ENCODE results near the gene PWWP2B. TPM values are rescaled to one million over a fixed set of nuclear protein-coding genes. Genes with fewer than 3 reads are reported as not detected.

PWWP2B gene
- total and polyA plus RNA-seq, 2 donors (not counting 3 experiments of a cell fraction or from before 2014, with no cell fraction given), result 4.6 to 11.8 TPM

GRCh38 chr10:132450825-132451505 is 54.0 kb downstream of the PWWP2B start:
- intact Hi-C loops (cut with micrococcal nuclease), result no loop called here
- CTCF ChIA-PET, result interaction anchor here (0.8 to 1.5 kb wide), 2 partner anchors 54 to 227 kb away, joined by 4 to 8 read pairs; partner anchors contain the start of gene PWWP2B
- H3K9me1 ChIP-seq (replicated peaks; ENCODE audit: control insufficient read depth, extremely low read depth, insufficient read depth, low read length), result no peaks in the 10 kb centered on the region
- TF ChIP-seq POLR2AphosphoS5 (IDR thresholded peaks at IDR 0.05; ENCODE audit: insufficient read depth, low read depth, low read length) (no peak), POLR2A (IDR thresholded peaks at IDR 0.05; ENCODE audit: low read depth, low read length) (no peak), EZH2 (IDR thresholded peaks at IDR 0.05; ENCODE audit: borderline replicate concordance, low read depth, low read length, severe bottlenecking) (no peak), GATA2 (IDR thresholded peaks at IDR 0.05; ENCODE audit: insufficient read depth, insufficient read length, low read depth, low read length) (no peak), JUN (IDR thresholded peaks at IDR 0.05; ENCODE audit: borderline replicate concordance, insufficient read depth, insufficient read length, low read depth) (no peak), FOS (IDR thresholded peaks at IDR 0.05; ENCODE audit: borderline replicate concordance, insufficient read depth, low read length) (no peak), MYC (IDR thresholded peaks at IDR 0.05; ENCODE audit: low read depth, low read length) (no peak)
- TF ChIP-seq, protein P1, sequence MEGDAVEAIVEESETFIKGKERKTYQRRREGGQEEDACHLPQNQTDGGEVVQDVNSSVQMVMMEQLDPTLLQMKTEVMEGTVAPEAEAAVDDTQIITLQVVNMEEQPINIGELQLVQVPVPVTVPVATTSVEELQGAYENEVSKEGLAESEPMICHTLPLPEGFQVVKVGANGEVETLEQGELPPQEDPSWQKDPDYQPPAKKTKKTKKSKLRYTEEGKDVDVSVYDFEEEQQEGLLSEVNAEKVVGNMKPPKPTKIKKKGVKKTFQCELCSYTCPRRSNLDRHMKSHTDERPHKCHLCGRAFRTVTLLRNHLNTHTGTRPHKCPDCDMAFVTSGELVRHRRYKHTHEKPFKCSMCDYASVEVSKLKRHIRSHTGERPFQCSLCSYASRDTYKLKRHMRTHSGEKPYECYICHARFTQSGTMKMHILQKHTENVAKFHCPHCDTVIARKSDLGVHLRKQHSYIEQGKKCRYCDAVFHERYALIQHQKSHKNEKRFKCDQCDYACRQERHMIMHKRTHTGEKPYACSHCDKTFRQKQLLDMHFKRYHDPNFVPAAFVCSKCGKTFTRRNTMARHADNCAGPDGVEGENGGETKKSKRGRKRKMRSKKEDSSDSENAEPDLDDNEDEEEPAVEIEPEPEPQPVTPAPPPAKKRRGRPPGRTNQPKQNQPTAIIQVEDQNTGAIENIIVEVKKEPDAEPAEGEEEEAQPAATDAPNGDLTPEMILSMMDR (IDR thresholded peaks at IDR 0.05; ENCODE audit: extremely low read depth in 1 of 2, insufficient read depth in 1 of 2, low read depth in 1 of 2, low read length in 2 of 2), result no peak
- TF ChIP-seq, protein P2, sequence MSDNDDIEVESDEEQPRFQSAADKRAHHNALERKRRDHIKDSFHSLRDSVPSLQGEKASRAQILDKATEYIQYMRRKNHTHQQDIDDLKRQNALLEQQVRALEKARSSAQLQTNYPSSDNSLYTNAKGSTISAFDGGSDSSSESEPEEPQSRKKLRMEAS (IDR thresholded peaks at IDR 0.05; ENCODE audit: insufficient read depth, insufficient read length), result no peak
- POLR2A ChIA-PET, result no interaction called here
- H3K27me3 ChIP-seq (ENCODE audit: control insufficient read depth in 2 of 2, insufficient read depth in 2 of 2, low read length in 2 of 2), result no peaks in the 10 kb centered on the region
- dilution Hi-C loops (cut with MboI; ENCODE audit: extremely low pct_ligation_motif_present, low sequenced_read_pairs), result no loop called here
- H3K4me2 ChIP-seq (ENCODE audit: insufficient read depth, low read length), result no peak overlapping the region
- H3K9me3 ChIP-seq (replicated peaks; ENCODE audit: control insufficient read depth, insufficient read depth, low read length), result no peaks in the 10 kb centered on the region
- no peak overlapping the region for H3K27ac ChIP-seq (ENCODE audit: insufficient read depth, low read depth, low read length)
- FAIRE-seq (no peak), DNase-seq (ENCODE audit: low read depth, low spot score) (no peak)
- H3K4me1 ChIP-seq (ENCODE audit: control insufficient read depth, extremely low read depth, insufficient read depth, low read length), result peaks cover 4% of the 10 kb centered on the region
- H2AFZ ChIP-seq (ENCODE audit: low read depth, low read length), result no peak overlapping the region
- no peaks in the 10 kb centered on the region for H3K79me2 ChIP-seq (ENCODE audit: control insufficient read depth, insufficient read depth, low read length)
- H4K20me1 ChIP-seq (replicated peaks; ENCODE audit: control insufficient read depth, extremely low read depth, insufficient read depth, low read length), result no peaks in the 10 kb centered on the region
- no peak overlapping the region for H3K9ac ChIP-seq (replicated peaks; ENCODE audit: extremely low read depth, insufficient read depth, low read length)
- H3K4me3 ChIP-seq (replicated peaks in 1 of 3; ENCODE audit: insufficient read depth in 1 of 3, low read depth in 1 of 3, low read length in 3 of 3), result no peak overlapping the region
- H3K36me3 ChIP-seq (ENCODE audit: control insufficient read depth in 2 of 2, extremely low read depth in 1 of 2, insufficient read depth in 2 of 2, low read length in 2 of 2), result no peaks in the 10 kb centered on the region
- BruUV-seq (replicated peaks), result no TSS peak
